Measurements from ENCODE around the gene L3MBTL4. TPM values are rescaled to one million over a fixed set of nuclear protein-coding genes. Genes with fewer than 3 reads are reported as not detected.

Gene L3MBTL4
- total and polyA plus RNA-seq, 9 of the 15 experiments (the other 6 are each of a cell fraction or from before 2014, with no cell fraction given): not detected

DNA sequence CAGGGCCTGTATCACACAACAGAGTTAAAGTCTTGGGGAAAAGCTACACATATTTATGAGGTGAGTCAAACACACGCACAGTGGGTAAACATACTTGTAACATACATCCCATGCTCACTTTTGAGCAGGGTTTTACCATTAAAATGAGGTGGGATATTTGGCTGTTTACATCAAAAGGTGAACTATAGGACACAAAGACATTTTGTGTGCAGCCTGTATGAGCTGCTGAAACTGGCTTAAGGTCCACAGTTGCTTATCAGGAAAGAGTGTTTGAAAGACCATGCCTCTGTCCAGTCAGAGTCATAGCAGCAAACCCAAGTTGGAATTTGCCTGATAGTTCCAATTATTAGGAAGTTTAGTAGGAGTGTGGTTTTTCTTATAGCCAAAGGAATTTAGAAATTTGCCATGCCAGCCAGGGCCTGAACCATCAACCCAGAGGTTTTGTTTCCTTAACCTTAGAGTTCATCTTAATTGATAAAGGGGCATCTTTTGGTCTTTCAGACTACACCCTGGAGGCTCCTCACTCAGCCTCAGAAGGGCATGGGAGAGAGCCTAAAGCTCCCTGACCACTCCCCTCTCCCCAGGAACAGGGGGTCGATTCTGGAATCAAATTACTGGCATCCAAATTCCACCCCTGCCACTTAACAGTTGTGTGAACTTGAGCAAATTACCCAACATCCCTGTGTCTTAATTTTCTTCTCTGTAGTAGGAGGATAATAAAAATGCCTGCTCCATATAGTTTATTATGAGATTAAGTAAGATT lies 29.9 kb upstream of the L3MBTL4 start (continued):
- TF ChIP-seq ZNF384 (IDR thresholded peaks at IDR 0.05; ENCODE audit: low read depth, low read length): no peak
- TF ChIP-seq, protein P1, sequence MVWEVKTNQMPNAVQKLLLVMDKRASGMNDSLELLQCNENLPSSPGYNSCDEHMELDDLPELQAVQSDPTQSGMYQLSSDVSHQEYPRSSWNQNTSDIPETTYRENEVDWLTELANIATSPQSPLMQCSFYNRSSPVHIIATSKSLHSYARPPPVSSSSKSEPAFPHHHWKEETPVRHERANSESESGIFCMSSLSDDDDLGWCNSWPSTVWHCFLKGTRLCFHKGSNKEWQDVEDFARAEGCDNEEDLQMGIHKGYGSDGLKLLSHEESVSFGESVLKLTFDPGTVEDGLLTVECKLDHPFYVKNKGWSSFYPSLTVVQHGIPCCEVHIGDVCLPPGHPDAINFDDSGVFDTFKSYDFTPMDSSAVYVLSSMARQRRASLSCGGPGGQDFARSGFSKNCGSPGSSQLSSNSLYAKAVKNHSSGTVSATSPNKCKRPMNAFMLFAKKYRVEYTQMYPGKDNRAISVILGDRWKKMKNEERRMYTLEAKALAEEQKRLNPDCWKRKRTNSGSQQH (CRISPR knock-in tag; IDR thresholded peaks at IDR 0.05): no peak
- no peak for TF ChIP-seq NFE2L1 (tag; IDR thresholded peaks at IDR 0.05; ENCODE audit: borderline replicate concordance, low read depth)
- TF ChIP-seq, protein P2, sequence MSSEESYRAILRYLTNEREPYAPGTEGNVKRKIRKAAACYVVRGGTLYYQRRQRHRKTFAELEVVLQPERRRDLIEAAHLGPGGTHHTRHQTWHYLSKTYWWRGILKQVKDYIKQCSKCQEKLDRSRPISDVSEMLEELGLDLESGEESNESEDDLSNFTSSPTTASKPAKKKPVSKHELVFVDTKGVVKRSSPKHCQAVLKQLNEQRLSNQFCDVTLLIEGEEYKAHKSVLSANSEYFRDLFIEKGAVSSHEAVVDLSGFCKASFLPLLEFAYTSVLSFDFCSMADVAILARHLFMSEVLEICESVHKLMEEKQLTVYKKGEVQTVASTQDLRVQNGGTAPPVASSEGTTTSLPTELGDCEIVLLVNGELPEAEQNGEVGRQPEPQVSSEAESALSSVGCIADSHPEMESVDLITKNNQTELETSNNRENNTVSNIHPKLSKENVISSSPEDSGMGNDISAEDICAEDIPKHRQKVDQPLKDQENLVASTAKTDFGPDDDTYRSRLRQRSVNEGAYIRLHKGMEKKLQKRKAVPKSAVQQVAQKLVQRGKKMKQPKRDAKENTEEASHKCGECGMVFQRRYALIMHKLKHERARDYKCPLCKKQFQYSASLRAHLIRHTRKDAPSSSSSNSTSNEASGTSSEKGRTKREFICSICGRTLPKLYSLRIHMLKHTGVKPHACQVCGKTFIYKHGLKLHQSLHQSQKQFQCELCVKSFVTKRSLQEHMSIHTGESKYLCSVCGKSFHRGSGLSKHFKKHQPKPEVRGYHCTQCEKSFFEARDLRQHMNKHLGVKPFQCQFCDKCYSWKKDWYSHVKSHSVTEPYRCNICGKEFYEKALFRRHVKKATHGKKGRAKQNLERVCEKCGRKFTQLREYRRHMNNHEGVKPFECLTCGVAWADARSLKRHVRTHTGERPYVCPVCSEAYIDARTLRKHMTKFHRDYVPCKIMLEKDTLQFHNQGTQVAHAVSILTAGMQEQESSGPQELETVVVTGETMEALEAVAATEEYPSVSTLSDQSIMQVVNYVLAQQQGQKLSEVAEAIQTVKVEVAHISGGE (CRISPR knock-in tag; IDR thresholded peaks at IDR 0.05): no peak
- TF ChIP-seq, protein P3, sequence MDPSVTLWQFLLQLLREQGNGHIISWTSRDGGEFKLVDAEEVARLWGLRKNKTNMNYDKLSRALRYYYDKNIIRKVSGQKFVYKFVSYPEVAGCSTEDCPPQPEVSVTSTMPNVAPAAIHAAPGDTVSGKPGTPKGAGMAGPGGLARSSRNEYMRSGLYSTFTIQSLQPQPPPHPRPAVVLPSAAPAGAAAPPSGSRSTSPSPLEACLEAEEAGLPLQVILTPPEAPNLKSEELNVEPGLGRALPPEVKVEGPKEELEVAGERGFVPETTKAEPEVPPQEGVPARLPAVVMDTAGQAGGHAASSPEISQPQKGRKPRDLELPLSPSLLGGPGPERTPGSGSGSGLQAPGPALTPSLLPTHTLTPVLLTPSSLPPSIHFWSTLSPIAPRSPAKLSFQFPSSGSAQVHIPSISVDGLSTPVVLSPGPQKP (CRISPR knock-in tag; IDR thresholded peaks at IDR 0.05): no peak

Data from K562 (cell line).